Measurements from ENCODE around the gene MESP1. TPM values are rescaled to one million over a fixed set of nuclear protein-coding genes. Genes with fewer than 3 reads are reported as not detected.

MESP1 gene
- total RNA-seq, 1 experiment from 2014 or later = 8.8 TPM

DNA sequence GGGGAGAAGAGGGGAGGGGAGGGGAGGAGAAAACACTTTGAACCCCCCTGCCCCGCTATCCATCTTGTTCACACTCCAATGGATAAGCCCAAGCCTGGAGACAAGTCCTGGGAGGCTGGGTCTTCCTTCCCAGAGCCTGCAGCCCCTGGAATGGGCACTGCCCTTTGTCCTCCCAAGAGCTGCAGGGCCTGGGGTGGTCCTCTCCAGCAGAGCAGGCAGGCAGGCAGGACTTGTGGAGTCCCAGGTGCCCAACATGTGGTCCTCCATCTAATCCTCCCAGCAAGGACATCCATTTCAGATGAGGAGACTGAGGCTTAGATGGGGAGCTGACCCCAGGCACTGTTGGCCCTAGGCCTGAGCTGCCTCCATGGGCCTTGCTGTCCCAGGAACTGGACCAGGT, 14.6 kb upstream of the MESP1 start:
- CTCF ChIA-PET = interaction anchor here (1.0 kb wide), 1 partner anchor 109 kb away, joined by 3 read pairs; no protein-coding TSS in a partner anchor
- intact Hi-C loops (cut with micrococcal nuclease) = no loop called here
- H3K27ac ChIP-seq (ENCODE audit: low read depth, low read length) = no peak overlapping the region

DNA sequence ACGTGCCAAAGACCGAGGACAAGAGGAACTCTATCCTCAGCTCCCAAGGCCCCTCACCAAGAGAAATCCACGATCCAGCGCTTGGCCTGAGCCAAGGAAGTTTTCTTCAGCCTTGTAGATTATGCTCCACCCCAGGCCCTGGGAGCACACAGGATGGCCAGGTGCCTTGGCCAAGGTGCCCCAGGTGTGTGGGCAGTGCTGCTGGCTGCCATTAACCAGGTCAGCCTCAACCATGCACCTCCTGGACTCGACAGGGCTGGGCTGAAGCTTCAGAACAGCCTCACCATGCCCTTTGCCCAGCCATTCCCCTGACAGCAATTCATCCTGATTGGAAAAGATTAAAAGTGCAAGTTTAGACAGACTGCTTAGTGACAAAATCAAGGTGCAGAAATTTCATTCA, 10.9 kb upstream of the MESP1 start:
- Histone ChIP-seq H4K20me1 (ENCODE audit: insufficient read depth) (no peaks in the 10 kb centered on the region), H3K9me2 (ENCODE audit: insufficient read depth) (no peaks in the 10 kb centered on the region), H3K36me3 (ENCODE audit: control insufficient read depth in 1 of 2, insufficient read depth in 2 of 2, low read length in 2 of 2) (no peaks in the 10 kb centered on the region), H3K27ac (ENCODE audit: low read depth, low read length) (no peak overlapping the region), H3K9ac (ENCODE audit: low read length) (no peak overlapping the region), H3K4me2 (ENCODE audit: low read length) (no peak overlapping the region), H2AFZ (ENCODE audit: low read depth, low read length, poor library complexity, severe bottlenecking) (no peak overlapping the region), H3K27me3 (ENCODE audit: insufficient read depth, low read length) (no peaks in the 10 kb centered on the region), H3K4me1 (ENCODE audit: control insufficient read depth in 1 of 2, insufficient read depth in 2 of 2, low read length in 2 of 2) (peaks cover 0 to 10% of the 10 kb centered on the region in 2 experiments; a peak in 1 of 4 replicates), H3K79me2 (ENCODE audit: insufficient read depth, low read length) (no peaks in the 10 kb centered on the region), H3K4me3 (replicated peaks in 1 of 2; ENCODE audit: low read depth in 1 of 2, low read length in 2 of 2) (no peak overlapping the region), H3K9me3 (ENCODE audit: control insufficient read depth in 1 of 2, insufficient read depth in 1 of 2, low read depth in 1 of 2, low read length in 2 of 2) (no peaks in the 10 kb centered on the region)
- DNase-seq (ENCODE audit: low read depth, low spot score) (no peak), ATAC-seq (no peak)
- ChIA-PET RAD21 (ENCODE audit: low non-redundant PET in 1 of 2, low total read pairs in 2 of 2, uncharacterized antibody in 2 of 2, unreplicated experiment in 2 of 2) (interaction anchor here (1.9 to 3.5 kb wide), 4 partner anchors 113 to 127 kb away, joined by 9 to 29 read pairs (median 12); no protein-coding TSS in a partner anchor), CTCF (interaction anchor here (1.0 to 5.4 kb wide), 10 partner anchors 9 to 325 kb away, joined by 3 to 164 read pairs (median 8); partner anchors contain the start of gene MESP2), POLR2A (interaction anchor here (1.6 kb wide), 1 partner anchor 126 kb away, joined by 4 read pairs; no protein-coding TSS in a partner anchor)
- no peak for TF ChIP-seq POLR2AphosphoS5 (IDR thresholded peaks at IDR 0.05; ENCODE audit: low read depth, low read length)
- no peak for TF ChIP-seq FOSL1 (IDR thresholded peaks at IDR 0.05; ENCODE audit: low read depth)
- TF ChIP-seq EZH2 (IDR thresholded peaks at IDR 0.05) = no peak
- TF ChIP-seq ZFX (IDR thresholded peaks at IDR 0.05) = no peak
- no peak for TF ChIP-seq RAD21 (IDR thresholded peaks at IDR 0.05; ENCODE audit: low read depth)
- TF ChIP-seq, protein P1, sequence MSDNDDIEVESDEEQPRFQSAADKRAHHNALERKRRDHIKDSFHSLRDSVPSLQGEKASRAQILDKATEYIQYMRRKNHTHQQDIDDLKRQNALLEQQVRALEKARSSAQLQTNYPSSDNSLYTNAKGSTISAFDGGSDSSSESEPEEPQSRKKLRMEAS (IDR thresholded peaks at IDR 0.05) = no peak
- no peak for TF ChIP-seq CBX3 (IDR thresholded peaks at IDR 0.05; ENCODE audit: low read depth)
- TF ChIP-seq POLR2A (IDR thresholded peaks at IDR 0.05; ENCODE audit: borderline replicate concordance, extremely low read depth, insufficient read depth, insufficient read length) = no peak
- TF ChIP-seq EZH2phosphoT487 (IDR thresholded peaks at IDR 0.05; ENCODE audit: borderline replicate concordance) = no peak
- TF ChIP-seq, protein P2, sequence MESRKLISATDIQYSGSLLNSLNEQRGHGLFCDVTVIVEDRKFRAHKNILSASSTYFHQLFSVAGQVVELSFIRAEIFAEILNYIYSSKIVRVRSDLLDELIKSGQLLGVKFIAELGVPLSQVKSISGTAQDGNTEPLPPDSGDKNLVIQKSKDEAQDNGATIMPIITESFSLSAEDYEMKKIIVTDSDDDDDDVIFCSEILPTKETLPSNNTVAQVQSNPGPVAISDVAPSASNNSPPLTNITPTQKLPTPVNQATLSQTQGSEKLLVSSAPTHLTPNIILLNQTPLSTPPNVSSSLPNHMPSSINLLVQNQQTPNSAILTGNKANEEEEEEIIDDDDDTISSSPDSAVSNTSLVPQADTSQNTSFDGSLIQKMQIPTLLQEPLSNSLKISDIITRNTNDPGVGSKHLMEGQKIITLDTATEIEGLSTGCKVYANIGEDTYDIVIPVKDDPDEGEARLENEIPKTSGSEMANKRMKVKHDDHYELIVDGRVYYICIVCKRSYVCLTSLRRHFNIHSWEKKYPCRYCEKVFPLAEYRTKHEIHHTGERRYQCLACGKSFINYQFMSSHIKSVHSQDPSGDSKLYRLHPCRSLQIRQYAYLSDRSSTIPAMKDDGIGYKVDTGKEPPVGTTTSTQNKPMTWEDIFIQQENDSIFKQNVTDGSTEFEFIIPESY (IDR thresholded peaks at IDR 0.05; ENCODE audit: extremely low read depth, insufficient replicate concordance, low read length) = no peak
- TF ChIP-seq CEBPB (IDR thresholded peaks at IDR 0.05; ENCODE audit: low read depth) = no peak
- no peak for TF ChIP-seq SIN3A (IDR thresholded peaks at IDR 0.05; ENCODE audit: low read depth)
- intact Hi-C loops (cut with micrococcal nuclease) = no loop called here
- BruUV-seq (replicated peaks) = no TSS peak

More for the DNA sequence above, 14.6 kb upstream of the MESP1 start:
- TF ChIP-seq EGR1 (IDR thresholded peaks at IDR 0.05; ENCODE audit: low read depth) = no peak
- no peak for TF ChIP-seq SIN3A (IDR thresholded peaks at IDR 0.05; ENCODE audit: low read depth)
- Histone ChIP-seq H3K9me2 (ENCODE audit: insufficient read depth) (no peaks in the 10 kb centered on the region), H3K36me3 (ENCODE audit: control insufficient read depth in 1 of 2, insufficient read depth in 2 of 2, low read length in 2 of 2) (no peaks in the 10 kb centered on the region), H3K4me1 (ENCODE audit: control insufficient read depth in 1 of 2, insufficient read depth in 2 of 2, low read length in 2 of 2) (peaks cover 0 to 13% of the 10 kb centered on the region in 2 experiments; a peak in 1 of 4 replicates), H4K20me1 (ENCODE audit: insufficient read depth) (no peaks in the 10 kb centered on the region), H3K4me2 (ENCODE audit: low read length) (no peak overlapping the region), H3K79me2 (ENCODE audit: insufficient read depth, low read length) (no peaks in the 10 kb centered on the region), H3K9me3 (ENCODE audit: control insufficient read depth in 1 of 2, insufficient read depth in 1 of 2, low read depth in 1 of 2, low read length in 2 of 2) (no peaks in the 10 kb centered on the region), H3K9ac (ENCODE audit: low read length) (no peak overlapping the region), H3K27me3 (ENCODE audit: insufficient read depth, low read length) (no peaks in the 10 kb centered on the region), H3K4me3 (replicated peaks in 1 of 2; ENCODE audit: low read depth in 1 of 2, low read length in 2 of 2) (no peak overlapping the region), H2AFZ (ENCODE audit: low read depth, low read length, poor library complexity, severe bottlenecking) (no peak overlapping the region)
- RAD21 ChIA-PET (ENCODE audit: low non-redundant PET in 1 of 2, low total read pairs in 2 of 2, uncharacterized antibody in 2 of 2, unreplicated experiment in 2 of 2) = no interaction called here
- no peak for ATAC-seq
- BruUV-seq (replicated peaks) = no TSS peak
- POLR2A ChIA-PET = interaction anchor here (1.5 kb wide), 1 partner anchor 15 kb away, joined by 4 read pairs; the partner anchor contains the start of gene MESP1
- no peak for DNase-seq (ENCODE audit: low read depth, low spot score)
